ENCODE measurements around the gene ABCF2. TPM values are rescaled to one million over a fixed set of nuclear protein-coding genes. Genes with fewer than 3 reads are reported as not detected.

Gene ABCF2
- total RNA-seq, 1 experiment from 2014 or later = 63.7 TPM

- RAD21 ChIA-PET (ENCODE audit: low non-redundant PET in 1 of 2, low total read pairs in 2 of 2, uncharacterized antibody in 2 of 2, unreplicated experiment in 2 of 2) = no interaction called here
- Histone ChIP-seq H3K79me2 (ENCODE audit: insufficient read depth, low read length) (no peaks in the 10 kb centered on the region), H2AFZ (ENCODE audit: low read depth, low read length, poor library complexity, severe bottlenecking) (no peak overlapping the region), H4K20me1 (ENCODE audit: insufficient read depth) (no peaks in the 10 kb centered on the region), H3K4me2 (ENCODE audit: low read length) (no peak overlapping the region), H3K9me3 (ENCODE audit: control insufficient read depth in 1 of 2, insufficient read depth in 1 of 2, low read depth in 1 of 2, low read length in 2 of 2) (peaks cover 0 to 3% of the 10 kb centered on the region in 2 experiments; a peak in 1 of 4 replicates), H3K4me3 (replicated peaks in 1 of 2; ENCODE audit: low read depth in 1 of 2, low read length in 2 of 2) (no peak overlapping the region), H3K4me1 (ENCODE audit: control insufficient read depth in 1 of 2, insufficient read depth in 2 of 2, low read length in 2 of 2) (no peaks in the 10 kb centered on the region), H3K27ac (ENCODE audit: low read depth, low read length) (no peak overlapping the region), H3K27me3 (ENCODE audit: insufficient read depth, low read length) (no peaks in the 10 kb centered on the region), H3K36me3 (ENCODE audit: control insufficient read depth in 1 of 2, insufficient read depth in 2 of 2, low read length in 2 of 2) (no peaks in the 10 kb centered on the region), H3K9ac (ENCODE audit: low read length) (no peak overlapping the region), H3K9me2 (ENCODE audit: insufficient read depth) (no peaks in the 10 kb centered on the region)
- BruUV-seq (replicated peaks) = no TSS peak
- ATAC-seq (no peak), DNase-seq (ENCODE audit: low read depth, low spot score) (no peak)
- POLR2A ChIA-PET = no interaction called here
- CTCF ChIA-PET = interaction anchor here (1.0 kb wide), 1 partner anchor 14 kb away, joined by 3 read pairs; no protein-coding TSS in a partner anchor
- intact Hi-C loops (cut with micrococcal nuclease) = no loop called here
- TF ChIP-seq ZBTB33 (IDR thresholded peaks at IDR 0.05; ENCODE audit: extremely low read depth, insufficient replicate concordance, low read length) = no peak
- no peak for TF ChIP-seq RAD21 (IDR thresholded peaks at IDR 0.05; ENCODE audit: low read depth)
- no peak for TF ChIP-seq ELF1 (IDR thresholded peaks at IDR 0.05; ENCODE audit: borderline replicate concordance, low read depth)
- TF ChIP-seq CTCF (IDR thresholded peaks at IDR 0.05 in 2 of 3, conservative IDR thresholded peaks at IDR 0.05 in 1 of 3; ENCODE audit: borderline replicate concordance in 1 of 3, insufficient read depth in 1 of 3, low read depth in 2 of 3, low read length in 2 of 3) = no peak
- no peak for TF ChIP-seq YY1 (IDR thresholded peaks at IDR 0.05; ENCODE audit: extremely low read depth, insufficient replicate concordance, low read depth, low read length)
- no peak for TF ChIP-seq REST (IDR thresholded peaks at IDR 0.05; ENCODE audit: low read depth)
- TF ChIP-seq POLR2A (IDR thresholded peaks at IDR 0.05; ENCODE audit: borderline replicate concordance, extremely low read depth, insufficient read depth, insufficient read length) = no peak
- no peak for TF ChIP-seq CBX3 (IDR thresholded peaks at IDR 0.05; ENCODE audit: low read depth)
- no peak for TF ChIP-seq SP1 (IDR thresholded peaks at IDR 0.05; ENCODE audit: low read depth)
- TF ChIP-seq FOSL1 (IDR thresholded peaks at IDR 0.05; ENCODE audit: low read depth) = no peak
- no peak for TF ChIP-seq JUND (IDR thresholded peaks at IDR 0.05)
- no peak for TF ChIP-seq EZH2phosphoT487 (IDR thresholded peaks at IDR 0.05; ENCODE audit: borderline replicate concordance)
- TF ChIP-seq ZFX (IDR thresholded peaks at IDR 0.05) = no peak
- TF ChIP-seq EZH2 (IDR thresholded peaks at IDR 0.05) = no peak
Measured at GRCh38 chr7:151178236-151178635, 48.8 kb downstream of the ABCF2 start.
